Mammary epithelial cell (primary cell): ENCODE measurements around the gene CLPSL1.

Experiments used
- CTCF ChIP-seq, 2 donors: IDR thresholded peaks in 1 of 2; conservative IDR thresholded peaks in 1 of 2; 2 replicates each; pipeline ENCODE4 v1.5.1; 2011 to 2012; ENCODE audit warnings: inconsistent platforms in 2 of 2, low read length in 2 of 2, mild to moderate bottlenecking in 2 of 2, control low read depth in 1 of 2, low read depth in 1 of 2; ENCODE audit not compliant: insufficient read depth in 1 of 2; ENCODE audit errors: extremely low read depth in 1 of 2
- EZH2 ChIP-seq: IDR thresholded peaks from 2 replicates; pipeline ENCODE4 v1.6.1; 2012; ENCODE audit warnings: low read length, inconsistent platforms, borderline replicate concordance

- no peak for TF ChIP-seq EZH2
- TF ChIP-seq CTCF (conservative IDR thresholded peaks at IDR 0.05 in 1 of 2, IDR thresholded peaks at IDR 0.05 in 1 of 2; ENCODE audit: extremely low read depth in 1 of 2, insufficient read depth in 1 of 2, low read depth in 1 of 2, low read length in 2 of 2) = no peak
These were observed 11.6 kb upstream of the CLPSL1 start for GRCh38 chr6:35769211-35769610.
